Right lobe of liver (tissue), 6 donors: ENCODE measurements around the gene CLEC1A. TPM values are rescaled to one million over a fixed set of nuclear protein-coding genes. Genes with fewer than 3 reads are reported as not detected.

Experiments used
- ATAC-seq, 4 donors: fragments of 200-7000 bp; cut with Tn5 transposase; one replicate each; pipeline ENCODE4 v1.9.1; 2020; ENCODE audit warnings: mild to moderate bottlenecking in 4 of 4, moderate library complexity in 4 of 4
- DNase-seq, 3 donors: peaks; one replicate each; pipeline ENCODE4 v3.0.0-alpha.2; 2020
- H3K27ac ChIP-seq, 3 donors: fragments of 200-600 bp; one replicate each; pipeline ENCODE4 v1.8.0; 2022
- H3K27me3 ChIP-seq, 2 donors: fragments of 200-600 bp; one replicate each; pipeline ENCODE4 v1.8.0; 2022
- H3K36me3 ChIP-seq, 4 donors: fragments of 200-600 bp; sonication (generic) in 1 of 4; one replicate each; pipeline versions ENCODE4 v1.5.1 to v1.8.0; 2017 to 2022; ENCODE audit warnings: control low read depth in 1 of 4
- H3K4me1 ChIP-seq, 4 donors: fragments of 200-600 bp; sonication (generic) in 1 of 4; one replicate each; pipeline versions ENCODE4 v1.5.1 to v1.8.0; 2017 to 2022; ENCODE audit warnings: control low read depth in 1 of 4
- H3K4me3 ChIP-seq, 3 donors: fragments of 200-600 bp; one replicate each; pipeline ENCODE4 v1.8.0; 2022
- H3K9me3 ChIP-seq, 4 donors: fragments of 200-600 bp; sonication (generic) in 1 of 4; one replicate each; pipeline versions ENCODE4 v1.5.1 to v1.8.0; 2017 to 2022; ENCODE audit warnings: control low read depth in 1 of 4
- CTCF ChIP-seq, 4 donors: fragments of 200-600 bp in 3 of 4; fragments of 450-650 bp in 1 of 4; IDR thresholded peaks; one replicate each; pipeline versions ENCODE4 v1.5.1 to v1.8.0; 2016 to 2022; ENCODE audit warnings: antibody characterized with exemption in 4 of 4, mild to moderate bottlenecking in 2 of 4
- POLR2A ChIP-seq: fragments of 450-650 bp; IDR thresholded peaks from one replicate; pipeline ENCODE4 v1.6.1; 2017; ENCODE audit warnings: antibody characterized with exemption, mild to moderate bottlenecking
- WGBS: methylation state at CpG from one replicate; pipeline ENCODE4 v1.1.6; 2018; ENCODE audit warnings: low coverage, low lambda C conversion rate; ENCODE audit not compliant: insufficient coverage; ENCODE audit errors: missing lambda C conversion rate; 5-methylcytosine and 5-hydroxymethylcytosine counted together
- intact Hi-C, 2 donors: fragments of 100-400 bp; cut with DNase I; formaldehyde crosslinking; loops; one replicate each; pipeline versions ENCODE4 v1.11.2 to v1.14.1; 2022
- total RNA-seq, 6 experiments: library from RNA; depleted of rRNA in 2 of 6; stranded (reverse); fragments of >200 nt in 2 of 6; fragmentation: NEBNext Ultra II Directional in 3 of 6; extraction: Animal tissue kit (Norgen Biotek cat#: 25700) in 3 of 6; gene quantifications; one replicate each; pipeline versions ENCODE4 v1.1.0 to v1.2.4, GENCODE V29; 2016 to 2023
- donor health status: DM: no; HTN: yes; CAD: no.
- donor health status: DM: no; HTN: no; CAD: no.
- donor health status: DM: no; HTN: no; CAD: no.
- donor health status: DM: no; HTN: yes; CAD: no.
- donor health status: DM: no; HTN: yes; CAD: no.

The CLEC1A gene
- total RNA-seq, 6 experiments from 2014 or later = 0.49 to 2.5 (median 0.71) TPM

- Histone ChIP-seq H3K27me3 (no peaks in the 10 kb centered on the region), H3K4me1 (peaks cover 0 to 8% (median 0%) of the 10 kb centered on the region in 4 donors), H3K4me3 (no peak overlapping the region), H3K36me3 (no peaks in the 10 kb centered on the region), H3K27ac (no peak overlapping the region), H3K9me3 (no peaks in the 10 kb centered on the region)
- whole genome bisulfite sequencing = 93% methylated on average over 15 of the region's 38 CpGs
- DNase-seq (no peak), ATAC-seq (no peak)
- TF ChIP-seq CTCF (IDR thresholded peaks at IDR 0.05) = no peak
- TF ChIP-seq POLR2A = no peak
- intact Hi-C loops = no loop called here
Observed at GRCh38 chr12:10111451-10111850, 12.7 kb upstream of the CLEC1A start.

GRCh38 chr12:10110256-10110844 is 11.6 kb upstream of the CLEC1A start:
- Histone ChIP-seq H3K9me3 (no peaks in the 10 kb centered on the region), H3K36me3 (no peaks in the 10 kb centered on the region), H3K27ac (peak overlapping the region in 1 of 3 donors; percentile 13), H3K27me3 (no peaks in the 10 kb centered on the region), H3K4me3 (no peak overlapping the region), H3K4me1 (peaks cover 0 to 8% (median 0%) of the 10 kb centered on the region in 4 donors)
- intact Hi-C loops = no loop called here
- TF ChIP-seq CTCF (IDR thresholded peaks at IDR 0.05) = no peak
- TF ChIP-seq POLR2A = no peak
- WGBS = 41% methylated on average over 2 of the region's 2 CpGs
- no peak for DNase-seq
- ATAC-seq = peak; percentile 71 to 83 (median 82)

- TF ChIP-seq POLR2A (no peak), CTCF (IDR thresholded peaks at IDR 0.05) (no peak)
- Histone ChIP-seq H3K36me3 (no peaks in the 10 kb centered on the region), H3K4me1 (peaks cover 0 to 12% (median 0%) of the 10 kb centered on the region in 4 donors), H3K9me3 (no peaks in the 10 kb centered on the region), H3K27ac (no peak overlapping the region), H3K27me3 (no peaks in the 10 kb centered on the region), H3K4me3 (no peak overlapping the region)
- DNase-seq (no peak), ATAC-seq (peak in 3 of 4 donors; percentile 9 to 52 (median 50))
- intact Hi-C loops = no loop called here
- WGBS = no CpG with 5 or more reads among the region's 2 CpGs
Observed at GRCh38 chr12:10102322-10102721, 3.5 kb upstream of the CLEC1A start.

GRCh38 chr12:10101648-10102220 is 2.9 kb upstream of the CLEC1A start:
- no peak overlapping the region for H3K4me3 ChIP-seq
- DNase-seq (no peak), ATAC-seq (peak in 2 of 4 donors; percentile 7 to 12)
- no peaks in the 10 kb centered on the region for H3K9me3 ChIP-seq
- whole genome bisulfite sequencing = 100% methylated on average over 1 of the region's 1 CpG
- H3K27me3 ChIP-seq = no peaks in the 10 kb centered on the region
- H3K4me1 ChIP-seq = peaks cover 0 to 12% (median 0%) of the 10 kb centered on the region in 4 donors
- intact Hi-C loops = no loop called here
- H3K27ac ChIP-seq = no peak overlapping the region
- no peaks in the 10 kb centered on the region for H3K36me3 ChIP-seq
- TF ChIP-seq CTCF (IDR thresholded peaks at IDR 0.05) = no peak
- no peak for TF ChIP-seq POLR2A
